ENCODE measurements around the gene HEY2. TPM values are rescaled to one million over a fixed set of nuclear protein-coding genes. Genes with fewer than 3 reads are reported as not detected.

HEY2 gene
- total and polyA plus RNA-seq, 2 of the 8 experiments (the other 6 are each of a cell fraction or from before 2014, with no cell fraction given), result 9.1 to 16.2 TPM

- TF ChIP-seq CHD7 (IDR thresholded peaks at IDR 0.05; ENCODE audit: insufficient replicate concordance, low read length), result no peak
- TF ChIP-seq PHF8 (conservative IDR thresholded peaks at IDR 0.05; ENCODE audit: low read depth, low read length), result no peak
- TF ChIP-seq GABPA (IDR thresholded peaks at IDR 0.05; ENCODE audit: borderline replicate concordance, insufficient read depth, low read length), result no peak
- TF ChIP-seq RNF2 (IDR thresholded peaks at IDR 0.05; ENCODE audit: borderline replicate concordance, low read depth, low read length, missing control alignments, poor library complexity, severe bottlenecking), result no peak
- no peak for TF ChIP-seq RXRA (IDR thresholded peaks at IDR 0.05; ENCODE audit: insufficient read depth, low read depth, low read length)
- no peak for TF ChIP-seq ASH2L (IDR thresholded peaks at IDR 0.05; ENCODE audit: low read length)
- no peak for TF ChIP-seq YY1 (IDR thresholded peaks at IDR 0.05; ENCODE audit: low read depth, low read length)
- no peak for TF ChIP-seq TEAD4 (IDR thresholded peaks at IDR 0.05; ENCODE audit: low read depth, low read length)
- TF ChIP-seq RAD21 (IDR thresholded peaks at IDR 0.05 in 1 of 2, conservative IDR thresholded peaks at IDR 0.05 in 1 of 2; ENCODE audit: low read depth in 2 of 2, low read length in 2 of 2), result no peak
- no peak for TF ChIP-seq HDAC2 (IDR thresholded peaks at IDR 0.05; ENCODE audit: borderline replicate concordance in 1 of 2, low read depth in 2 of 2, low read length in 2 of 2)
These were observed 26.5 kb upstream of the HEY2 start (continued) for GRCh38 chr6:125722886-125723285.

Measured in H1 (cell line).